ENCODE measurements around the gene SWSAP1. TPM values are rescaled to one million over a fixed set of nuclear protein-coding genes. Genes with fewer than 3 reads are reported as not detected.

SWSAP1 gene
- total RNA-seq, 1 experiment from 2014 or later, result 3.9 TPM

DNA sequence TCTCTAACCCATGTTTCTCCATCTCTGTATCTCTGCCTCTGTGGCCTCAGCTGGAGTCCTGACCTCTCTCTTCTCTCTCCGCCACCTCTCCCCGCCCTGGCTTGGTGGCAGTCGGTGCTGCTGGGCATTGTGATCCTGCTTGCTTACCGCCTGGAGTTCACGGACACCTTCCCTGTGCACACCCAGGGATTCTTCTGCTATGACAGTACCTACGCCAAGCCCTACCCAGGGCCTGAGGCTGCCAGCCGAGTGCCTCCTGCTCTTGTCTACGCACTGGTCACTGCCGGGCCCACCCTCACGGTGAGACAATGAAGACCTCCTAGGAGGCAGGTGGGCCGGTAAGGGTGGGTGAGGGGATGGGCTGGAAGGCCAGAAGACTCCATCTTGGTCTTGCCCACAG lies 15.0 kb upstream of the SWSAP1 start:
- Mint-ChIP-seq H3K9me3 (ENCODE audit: unreplicated experiment) (no peaks in the 10 kb centered on the region), H3K4me3 (ENCODE audit: unreplicated experiment) (no peak overlapping the region), H3K4me1 (ENCODE audit: low read depth, unreplicated experiment) (peaks cover 11% of the 10 kb centered on the region), H3K36me3 (ENCODE audit: insufficient read depth, unreplicated experiment) (peaks cover 11% of the 10 kb centered on the region), H3K27me3 (ENCODE audit: insufficient read depth, unreplicated experiment) (no peaks in the 10 kb centered on the region), H3K27ac (ENCODE audit: unreplicated experiment) (no peak overlapping the region)
- intact Hi-C loops (cut with micrococcal nuclease; ENCODE audit: unreplicated experiment), result no loop called here
- no peaks in the 10 kb centered on the region for H3K9me3 ChIP-seq
- no peak for DNase-seq
- ChIA-PET POLR2A (no interaction called here), CTCF (interaction anchor here (0.7 kb wide), 1 partner anchor 68 kb away, joined by 3 read pairs; no protein-coding TSS in a partner anchor)
- TF ChIP-seq, protein P1, sequence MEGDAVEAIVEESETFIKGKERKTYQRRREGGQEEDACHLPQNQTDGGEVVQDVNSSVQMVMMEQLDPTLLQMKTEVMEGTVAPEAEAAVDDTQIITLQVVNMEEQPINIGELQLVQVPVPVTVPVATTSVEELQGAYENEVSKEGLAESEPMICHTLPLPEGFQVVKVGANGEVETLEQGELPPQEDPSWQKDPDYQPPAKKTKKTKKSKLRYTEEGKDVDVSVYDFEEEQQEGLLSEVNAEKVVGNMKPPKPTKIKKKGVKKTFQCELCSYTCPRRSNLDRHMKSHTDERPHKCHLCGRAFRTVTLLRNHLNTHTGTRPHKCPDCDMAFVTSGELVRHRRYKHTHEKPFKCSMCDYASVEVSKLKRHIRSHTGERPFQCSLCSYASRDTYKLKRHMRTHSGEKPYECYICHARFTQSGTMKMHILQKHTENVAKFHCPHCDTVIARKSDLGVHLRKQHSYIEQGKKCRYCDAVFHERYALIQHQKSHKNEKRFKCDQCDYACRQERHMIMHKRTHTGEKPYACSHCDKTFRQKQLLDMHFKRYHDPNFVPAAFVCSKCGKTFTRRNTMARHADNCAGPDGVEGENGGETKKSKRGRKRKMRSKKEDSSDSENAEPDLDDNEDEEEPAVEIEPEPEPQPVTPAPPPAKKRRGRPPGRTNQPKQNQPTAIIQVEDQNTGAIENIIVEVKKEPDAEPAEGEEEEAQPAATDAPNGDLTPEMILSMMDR (IDR thresholded peaks at IDR 0.05; ENCODE audit: insufficient read depth in 1 of 2, low read depth in 1 of 2, low read length in 1 of 2, severe bottlenecking in 1 of 2, unreplicated experiment in 1 of 2), result no peak
- no peak overlapping the region for H3K4me3 ChIP-seq (ENCODE audit: low read depth, low read length)
- no TSS peak for BruUV-seq (replicated peaks)
- H3K36me3 ChIP-seq (ENCODE audit: control insufficient read depth, insufficient read depth, low read length), result no peaks in the 10 kb centered on the region
- H3K27me3 ChIP-seq (replicated peaks; ENCODE audit: control insufficient read depth, insufficient read depth, low read length), result no peaks in the 10 kb centered on the region
- H3K4me1 ChIP-seq, result no peaks in the 10 kb centered on the region

DNA sequence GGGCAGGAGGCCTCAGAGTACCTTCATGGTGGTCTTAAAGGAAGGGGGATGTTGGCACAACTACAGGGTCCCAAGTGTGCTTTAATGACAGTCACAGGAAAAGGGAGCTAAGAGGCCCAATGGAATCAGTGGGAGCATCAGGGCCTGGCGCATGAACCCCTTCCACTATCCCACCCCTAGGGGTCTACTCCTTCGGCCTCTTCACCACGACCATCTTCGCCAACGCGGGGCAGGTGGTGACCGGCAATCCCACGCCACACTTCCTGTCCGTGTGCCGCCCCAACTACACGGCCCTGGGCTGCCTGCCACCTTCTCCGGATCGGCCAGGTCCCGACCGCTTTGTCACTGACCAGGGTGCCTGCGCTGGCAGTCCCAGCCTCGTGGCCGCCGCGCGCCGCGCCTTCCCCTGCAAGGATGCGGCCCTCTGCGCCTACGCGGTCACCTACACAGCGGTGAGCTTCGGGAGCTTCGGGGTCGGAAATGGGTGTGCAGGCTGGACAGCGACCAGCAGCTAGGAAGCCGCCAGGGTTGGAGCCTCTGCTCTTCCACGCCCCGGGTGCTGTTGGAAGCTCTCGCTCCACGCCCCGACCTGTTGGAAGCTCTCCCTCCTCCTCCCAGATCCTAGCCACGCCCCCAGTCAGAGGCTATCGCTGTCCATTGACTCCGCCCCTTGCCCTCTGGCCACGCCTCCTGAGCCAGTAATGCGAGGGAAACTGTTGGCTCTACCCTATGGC lies 13.3 kb upstream of the SWSAP1 start:
- Histone ChIP-seq H3K4me3 (ENCODE audit: low read depth, low read length) (no peak overlapping the region), H3K27me3 (replicated peaks; ENCODE audit: control insufficient read depth, insufficient read depth, low read length) (no peaks in the 10 kb centered on the region), H3K9me3 (no peaks in the 10 kb centered on the region), H3K4me1 (no peaks in the 10 kb centered on the region), H3K36me3 (ENCODE audit: control insufficient read depth, insufficient read depth, low read length) (no peaks in the 10 kb centered on the region)
- POLR2A ChIA-PET, result interaction anchor here (1.2 kb wide), 1 partner anchor 13 kb away, joined by 3 read pairs; the partner anchor contains the start of gene SWSAP1
- peaks cover 5% of the 10 kb centered on the region for H3K36me3 Mint-ChIP-seq (ENCODE audit: insufficient read depth, unreplicated experiment)
- BruUV-seq (replicated peaks), result no TSS peak
- TF ChIP-seq, protein P1 (IDR thresholded peaks at IDR 0.05; ENCODE audit: insufficient read depth in 1 of 2, low read depth in 1 of 2, low read length in 1 of 2, severe bottlenecking in 1 of 2, unreplicated experiment in 1 of 2), result no peak
- H3K4me3 Mint-ChIP-seq (ENCODE audit: unreplicated experiment), result no peak overlapping the region
- H3K9me3 Mint-ChIP-seq (ENCODE audit: unreplicated experiment), result no peaks in the 10 kb centered on the region
- no peaks in the 10 kb centered on the region for H3K27me3 Mint-ChIP-seq (ENCODE audit: insufficient read depth, unreplicated experiment)
- CTCF ChIA-PET, result no interaction called here
- H3K27ac Mint-ChIP-seq (ENCODE audit: unreplicated experiment), result no peak overlapping the region
- intact Hi-C loops (cut with micrococcal nuclease; ENCODE audit: unreplicated experiment), result no loop called here
- peaks cover 7% of the 10 kb centered on the region for H3K4me1 Mint-ChIP-seq (ENCODE audit: low read depth, unreplicated experiment)
- peak; percentile 58 to 78 for DNase-seq

DNA sequence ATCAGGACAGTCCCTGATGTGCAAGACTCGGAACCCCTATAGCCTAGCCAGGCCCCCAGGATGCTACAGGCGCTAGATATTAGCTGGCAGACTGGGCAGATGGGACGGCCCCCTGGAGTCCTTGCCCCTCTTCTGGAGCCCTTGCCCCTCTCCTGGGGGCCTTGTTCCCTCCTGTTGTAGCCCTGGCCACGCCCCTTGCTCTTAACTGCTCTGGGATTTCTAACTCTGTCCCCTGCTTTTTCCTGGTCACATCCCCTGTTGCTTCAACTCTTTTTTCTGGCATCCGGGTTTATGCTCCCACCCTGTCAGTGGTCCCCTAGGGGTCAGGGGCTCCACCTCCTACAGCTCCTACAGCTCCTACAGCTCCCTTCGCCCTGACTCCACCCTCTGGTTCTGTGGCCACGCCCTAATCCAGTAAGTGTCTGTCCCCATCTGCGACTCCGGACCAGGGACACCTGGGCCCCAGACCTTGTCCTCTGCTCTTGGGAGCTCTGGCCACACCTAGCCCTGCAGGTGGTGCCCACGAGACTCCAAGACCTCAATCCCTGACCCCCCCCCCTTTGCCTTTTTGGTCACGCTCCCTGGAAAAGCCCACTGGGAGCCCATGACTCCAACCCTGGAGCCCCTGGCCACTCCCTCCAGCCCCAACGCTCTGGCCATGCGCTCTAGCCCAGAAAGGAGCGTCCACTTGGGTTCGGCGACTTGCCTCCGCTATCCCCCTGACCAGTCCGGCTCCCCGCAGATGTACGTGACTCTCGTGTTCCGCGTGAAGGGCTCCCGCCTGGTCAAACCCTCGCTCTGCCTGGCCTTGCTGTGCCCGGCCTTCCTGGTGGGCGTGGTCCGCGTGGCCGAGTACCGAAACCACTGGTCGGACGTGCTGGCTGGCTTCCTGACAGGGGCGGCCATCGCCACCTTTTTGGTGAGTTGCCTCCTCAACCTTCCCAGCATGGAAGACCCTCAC lies 12.4 kb upstream of the SWSAP1 start:
- H3K36me3 ChIP-seq (ENCODE audit: control insufficient read depth, insufficient read depth, low read length), result no peaks in the 10 kb centered on the region
- no peaks in the 10 kb centered on the region for H3K27me3 ChIP-seq (replicated peaks; ENCODE audit: control insufficient read depth, insufficient read depth, low read length)
- ChIA-PET POLR2A (interaction anchor here (0.6 to 1.2 kb wide), 2 partner anchors 13 to 34 kb away, joined by 3 to 9 read pairs; partner anchors contain the start of gene SWSAP1), CTCF (interaction anchor here (0.5 kb wide), 1 partner anchor 12 kb away, joined by 8 read pairs; the partner anchor contains the start of gene SWSAP1)
- H3K9me3 Mint-ChIP-seq (ENCODE audit: unreplicated experiment), result no peaks in the 10 kb centered on the region
- H3K4me3 ChIP-seq (ENCODE audit: low read depth, low read length), result no peak overlapping the region
- TF ChIP-seq, protein P1 (IDR thresholded peaks at IDR 0.05; ENCODE audit: insufficient read depth in 1 of 2, low read depth in 1 of 2, low read length in 1 of 2, severe bottlenecking in 1 of 2, unreplicated experiment in 1 of 2), result no peak
- intact Hi-C loops (cut with micrococcal nuclease; ENCODE audit: unreplicated experiment), result no loop called here
- peaks cover 7% of the 10 kb centered on the region for H3K4me1 Mint-ChIP-seq (ENCODE audit: low read depth, unreplicated experiment)
- H3K27ac Mint-ChIP-seq (ENCODE audit: unreplicated experiment), result no peak overlapping the region
- BruUV-seq (replicated peaks), result no TSS peak
- peaks cover 2% of the 10 kb centered on the region for H3K36me3 Mint-ChIP-seq (ENCODE audit: insufficient read depth, unreplicated experiment)
- H3K9me3 ChIP-seq, result no peaks in the 10 kb centered on the region
- H3K27me3 Mint-ChIP-seq (ENCODE audit: insufficient read depth, unreplicated experiment), result no peaks in the 10 kb centered on the region
- H3K4me1 ChIP-seq, result no peaks in the 10 kb centered on the region
- no peak for DNase-seq
- H3K4me3 Mint-ChIP-seq (ENCODE audit: unreplicated experiment), result no peak overlapping the region

Measured in Caco-2 (cell line).